DMS79 treated with DMSO at 0.1 percent for 48 hours (cell line): ENCODE results near the gene MMS22L.
A peak's percentile ranks its signal among the peaks of the same experiment; 100 is the strongest.
"Not testable (repeated sequence)": the region's sequence is repeated elsewhere in the genome, so short reads cannot be mapped to it uniquely, and the experiment has no call there.

Source experiments
- DNase-seq: peaks from one replicate; lab custom pipeline; 2025; lab: John Stamatoyannopoulos, UW

The MMS22L gene

DNA sequence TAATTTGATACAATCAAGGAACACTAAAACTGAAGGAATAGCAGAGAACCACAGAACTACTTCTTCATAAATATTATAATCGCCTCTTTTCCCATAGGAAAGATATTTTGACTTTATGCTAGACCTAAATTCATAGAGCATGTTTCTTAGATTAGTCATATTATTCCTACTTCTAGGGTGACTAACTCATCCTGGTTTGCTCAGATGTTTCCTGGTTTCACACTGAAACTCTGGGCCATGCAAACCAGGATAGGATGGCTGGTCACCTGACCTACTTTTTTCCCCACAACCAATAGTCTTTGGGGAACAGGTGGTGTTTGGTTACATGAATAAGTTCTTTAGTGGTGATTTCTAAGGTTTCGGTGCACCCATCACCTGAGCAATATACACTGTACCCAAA, 42.8 kb downstream of the MMS22L start:
- no peak for DNase-seq

DNA sequence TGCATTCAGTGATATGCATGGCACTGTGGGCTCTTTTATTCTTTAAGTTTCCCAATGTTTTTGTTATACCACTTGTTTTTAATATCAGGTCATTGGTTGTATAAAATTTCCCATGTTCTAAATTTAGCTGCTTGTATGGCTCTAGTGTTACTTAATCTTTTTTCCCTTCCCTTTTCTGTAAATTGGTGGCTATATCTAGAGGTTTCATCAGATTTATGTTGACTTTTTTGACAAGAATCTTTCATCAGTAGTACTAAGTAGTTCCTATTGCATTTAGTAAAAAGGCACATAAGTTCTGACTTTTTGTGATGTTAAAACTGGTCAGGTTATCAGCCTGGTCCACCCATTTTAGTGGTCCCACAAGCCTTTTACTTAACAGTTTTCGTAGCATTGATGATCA, 51.1 kb downstream of the MMS22L start:
- no peak for DNase-seq

DNA sequence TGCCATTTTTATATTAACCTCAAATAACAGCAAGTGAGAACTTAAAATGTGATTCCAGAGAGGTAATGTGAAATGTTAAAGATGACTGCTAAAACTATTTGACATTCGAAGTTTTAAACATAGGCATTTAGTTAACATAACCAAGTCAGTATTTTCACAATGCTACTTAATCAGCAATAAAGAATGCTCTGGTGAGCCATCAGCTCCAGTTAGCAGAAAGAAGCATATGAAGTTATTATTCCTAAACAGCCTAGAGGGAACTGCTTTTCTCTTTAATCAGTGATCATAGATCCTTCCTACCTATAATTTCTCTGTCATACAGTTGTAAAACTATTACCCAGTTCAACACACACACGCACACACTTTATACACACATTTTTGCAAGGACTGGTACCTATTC, 60.1 kb downstream of the MMS22L start:
- no peak for DNase-seq

DNA sequence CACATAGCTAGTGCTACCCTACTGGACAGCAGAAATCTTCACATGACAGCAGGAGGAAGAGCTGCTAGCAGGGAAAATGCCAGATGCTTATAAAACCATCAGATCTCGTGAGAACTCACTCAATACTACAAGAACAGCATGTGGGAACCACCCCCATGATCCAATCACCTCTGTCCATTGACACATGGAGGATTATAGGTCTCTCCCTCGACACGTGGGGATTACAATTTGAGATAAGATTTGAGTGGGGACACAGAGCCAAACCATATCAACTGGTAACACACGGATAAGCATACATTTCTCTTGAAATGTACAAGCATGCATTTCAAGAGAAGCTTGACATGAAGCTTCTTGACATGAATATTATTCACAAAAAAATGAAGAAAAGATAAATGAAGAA, 64.1 kb downstream of the MMS22L start:
- DNase-seq: no peak

DNA sequence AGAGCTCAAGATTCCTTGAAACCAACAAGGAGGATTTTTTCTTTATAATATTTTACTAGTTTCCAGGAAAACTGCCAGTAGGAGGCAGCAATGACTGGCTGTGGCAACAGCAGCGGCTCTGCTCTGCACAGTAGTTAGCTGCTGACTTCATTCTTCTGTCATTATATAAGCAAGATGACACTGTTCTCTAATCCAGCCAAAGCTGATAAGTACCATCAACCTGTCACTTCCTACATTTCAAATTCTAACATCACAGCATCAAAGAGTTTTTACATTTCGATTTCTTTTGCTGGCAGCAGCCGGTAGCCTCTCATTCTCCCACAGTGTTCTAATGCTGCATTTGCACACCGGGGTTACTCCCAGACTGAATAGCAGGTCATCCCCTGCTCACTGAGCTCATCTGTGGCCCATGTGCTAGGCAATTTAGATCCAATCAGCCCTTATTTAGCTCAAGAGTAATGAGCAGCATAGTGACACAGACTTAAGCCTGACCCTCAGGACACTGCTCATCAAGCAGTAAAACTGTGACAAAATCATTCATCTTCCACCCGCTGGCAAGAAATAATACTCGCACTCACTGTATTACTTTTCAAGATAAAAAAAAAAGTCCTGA, 67.8 kb downstream of the MMS22L start:
- DNase-seq: no peak

DNA sequence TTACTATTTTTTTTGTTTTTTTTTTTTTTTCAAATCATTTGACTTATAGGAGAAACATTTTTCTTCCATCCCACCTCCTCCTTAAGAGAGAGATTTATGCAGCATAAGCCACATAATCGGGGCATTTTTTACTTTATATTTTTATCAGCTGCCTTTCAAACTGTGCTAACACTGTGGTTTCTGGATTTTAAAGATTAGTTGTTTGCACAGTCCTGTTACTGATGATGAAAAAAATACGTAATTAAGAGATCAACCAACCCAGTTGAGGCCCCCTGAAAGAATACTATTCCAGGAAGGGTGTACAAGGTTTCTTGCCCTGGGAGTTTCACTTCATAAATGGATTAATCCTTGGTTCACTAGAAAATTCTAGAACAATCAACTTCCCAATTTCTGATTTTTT, 68.3 kb downstream of the MMS22L start:
- no peak for DNase-seq

DNA sequence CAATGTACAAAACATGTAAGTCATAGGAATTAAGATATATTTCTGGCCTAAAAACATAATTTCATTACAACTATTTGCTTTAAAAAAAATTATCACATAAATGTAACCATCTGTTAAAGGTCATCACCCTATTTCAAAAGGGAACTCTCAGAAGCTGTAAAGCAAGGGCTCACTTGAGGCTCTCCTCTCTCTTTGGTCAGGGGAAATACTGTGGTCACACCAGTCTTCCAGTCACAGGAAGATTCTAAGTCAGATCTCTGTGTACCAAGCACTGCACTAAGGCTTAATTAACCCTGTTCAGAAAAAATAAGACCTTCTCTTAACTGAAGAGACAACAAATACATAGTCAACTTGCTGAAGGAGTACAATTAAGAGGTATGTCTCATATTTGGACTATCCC, 75.6 kb downstream of the MMS22L start:
- no peak for DNase-seq

DNA sequence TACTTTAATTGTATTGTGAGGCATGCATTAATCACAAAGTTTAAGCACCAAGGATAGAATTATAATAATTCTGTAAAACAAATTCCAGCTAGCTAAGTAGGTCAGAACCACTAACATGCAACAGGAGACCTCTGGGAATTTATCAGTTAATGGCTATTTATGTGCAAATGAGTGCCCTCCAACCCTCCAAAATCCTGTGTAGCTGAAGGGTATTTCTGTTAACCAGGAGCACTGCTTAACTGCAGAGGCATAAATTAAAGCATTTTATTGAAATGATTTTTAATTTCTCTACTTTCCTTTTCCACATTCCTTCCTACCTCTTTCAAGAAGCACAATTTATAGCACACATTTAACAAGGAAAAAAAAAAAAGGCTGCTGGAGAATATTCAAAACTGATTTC, 77.0 kb downstream of the MMS22L start:
- DNase-seq: no peak

DNA sequence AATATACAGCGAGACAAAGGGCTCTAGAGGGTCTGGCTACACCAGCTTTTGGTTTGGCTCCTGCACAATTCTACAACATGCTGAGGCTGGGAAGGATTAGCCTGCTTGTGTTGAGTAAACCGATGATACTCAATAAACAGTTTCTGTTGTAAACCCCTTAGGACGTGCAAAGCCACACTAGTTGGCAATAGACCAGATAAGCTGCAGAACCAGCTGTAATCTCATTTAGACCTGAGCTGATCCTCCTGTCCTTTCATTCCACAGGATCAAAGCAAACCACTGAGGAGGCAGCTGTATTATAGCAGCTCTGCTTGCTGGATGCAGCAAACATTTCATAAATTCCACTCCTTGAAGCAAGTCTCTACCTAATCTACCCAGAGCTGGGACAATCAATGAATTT, 79.7 kb downstream of the MMS22L start:
- DNase-seq: peak; percentile 63

DNA sequence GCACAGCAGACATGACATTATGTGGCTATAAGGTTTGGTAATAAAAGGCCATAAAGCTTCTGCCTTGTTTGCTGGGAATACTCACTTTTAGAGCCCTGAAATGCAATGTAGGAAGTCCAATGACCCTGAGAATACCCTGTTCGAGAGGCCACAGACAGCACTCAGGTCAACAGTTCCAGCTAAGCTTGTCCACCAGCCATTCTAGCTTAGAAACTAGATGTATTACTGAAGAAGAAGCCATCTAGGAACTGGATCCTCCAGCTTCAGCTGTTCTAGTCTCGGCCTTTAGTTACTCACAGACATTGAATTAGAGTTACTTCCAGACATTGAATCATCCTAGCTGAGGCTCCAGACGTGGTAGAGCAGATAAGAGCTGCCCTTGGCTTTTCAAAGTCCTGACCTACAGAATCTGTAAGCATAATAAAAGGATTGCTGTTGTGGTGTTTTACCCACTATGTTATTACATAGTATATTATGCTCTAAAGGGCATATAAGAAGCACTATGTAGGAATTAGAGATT, 84.9 kb downstream of the MMS22L start:
- no peak for DNase-seq

DNA sequence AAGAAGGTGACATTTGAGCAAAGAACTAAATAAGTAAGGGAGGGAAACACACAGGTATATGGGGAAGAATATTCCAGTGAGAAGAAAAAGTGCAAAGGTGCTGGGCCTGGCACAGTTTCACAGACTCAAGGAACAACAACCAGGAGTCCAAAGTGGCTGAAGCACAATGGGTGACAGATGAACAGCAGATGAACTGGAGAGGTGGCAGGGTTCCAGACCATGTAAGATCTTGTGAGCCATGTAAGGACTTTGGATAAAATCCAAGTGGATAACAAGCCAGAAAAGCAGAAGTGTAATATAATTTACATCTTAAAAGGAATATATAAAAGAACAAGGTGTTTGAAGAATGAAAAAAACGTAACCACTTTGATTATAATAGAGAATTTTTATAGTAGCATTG, 87.9 kb downstream of the MMS22L start:
- peak; percentile 90 for DNase-seq

DNA sequence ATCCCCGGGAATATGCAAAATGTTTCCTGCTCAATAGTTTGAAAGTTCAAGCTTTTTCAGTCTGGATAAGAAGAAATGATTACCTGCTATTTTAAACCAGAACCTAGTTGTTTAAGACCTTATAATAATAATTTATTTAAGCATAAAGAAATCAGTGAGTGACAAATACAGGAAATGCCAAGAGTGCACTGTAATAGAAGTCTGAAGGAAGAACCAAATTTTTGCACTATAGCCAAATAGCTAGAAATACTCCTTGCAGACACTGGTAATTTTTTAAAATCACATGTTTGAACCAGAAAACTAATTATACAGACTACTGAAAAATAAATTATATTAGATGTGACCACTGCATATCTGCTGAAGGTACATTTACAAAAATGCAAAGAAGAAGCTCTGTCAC, 93.2 kb downstream of the MMS22L start:
- DNase-seq: no peak

DNA sequence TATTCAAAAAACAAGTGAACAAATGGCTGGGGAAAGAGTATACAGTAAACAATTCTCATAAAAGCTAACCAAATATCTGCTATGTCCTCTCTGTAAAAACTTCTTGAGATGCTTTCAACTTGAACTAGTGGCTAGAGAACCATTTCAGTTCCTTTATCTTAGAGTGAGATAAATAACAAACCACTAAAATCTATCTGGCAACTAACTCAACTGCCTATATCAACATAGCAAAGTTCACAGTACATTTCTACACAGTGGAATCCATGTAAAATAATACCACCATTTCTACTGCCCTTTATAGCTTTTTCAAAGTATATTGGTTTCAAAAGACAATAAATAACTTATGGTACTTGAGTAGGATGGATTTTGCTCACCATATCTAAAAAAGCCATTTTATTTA, 95.1 kb downstream of the MMS22L start:
- DNase-seq: no peak

DNA sequence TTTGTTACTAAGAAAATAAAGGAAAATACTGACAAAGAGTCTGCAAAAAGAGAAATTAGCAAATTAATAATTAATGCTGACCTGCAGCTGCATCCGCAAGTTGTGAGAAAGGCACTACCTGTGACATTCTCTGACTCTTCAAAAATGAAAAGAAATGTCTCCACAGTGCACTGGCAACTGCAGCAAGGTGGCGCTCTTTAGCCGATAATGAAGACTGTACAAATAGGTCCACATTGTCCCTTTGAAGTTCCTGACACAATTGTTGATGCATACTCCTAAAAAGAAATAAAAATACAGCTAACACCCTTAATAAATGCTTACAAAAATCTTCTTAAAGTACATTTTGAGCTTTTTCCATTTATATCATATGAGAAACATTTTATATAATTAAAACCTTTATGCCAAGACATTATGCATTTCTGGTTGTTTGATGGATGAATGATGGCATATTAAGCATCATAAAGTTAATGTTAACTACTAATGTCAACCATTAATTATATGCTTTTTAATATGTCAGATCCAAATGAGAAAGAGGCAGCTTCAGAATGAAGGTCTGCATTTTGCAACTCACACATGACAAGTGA, 96.5 kb downstream of the MMS22L start:
- DNase-seq: peak; percentile 62

DNA sequence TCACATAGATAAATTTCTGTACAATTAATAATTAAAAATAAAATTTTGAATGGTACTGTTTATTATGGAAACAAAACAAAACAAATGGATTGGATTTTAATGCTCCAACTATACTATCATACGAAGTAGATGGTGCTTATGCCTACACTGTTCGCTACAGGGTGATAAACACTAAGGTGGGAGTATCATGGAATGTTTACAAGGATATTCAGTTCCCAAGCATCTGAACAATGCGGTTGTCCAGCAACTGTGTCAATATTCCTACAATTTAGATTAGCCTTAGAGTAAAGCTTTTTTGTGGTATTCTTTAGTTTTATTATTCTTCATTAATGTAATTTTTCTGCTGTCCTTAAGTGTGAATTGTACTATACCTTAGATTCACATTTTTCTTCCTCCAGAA, 105.1 kb downstream of the MMS22L start:
- DNase-seq: no peak

DNA sequence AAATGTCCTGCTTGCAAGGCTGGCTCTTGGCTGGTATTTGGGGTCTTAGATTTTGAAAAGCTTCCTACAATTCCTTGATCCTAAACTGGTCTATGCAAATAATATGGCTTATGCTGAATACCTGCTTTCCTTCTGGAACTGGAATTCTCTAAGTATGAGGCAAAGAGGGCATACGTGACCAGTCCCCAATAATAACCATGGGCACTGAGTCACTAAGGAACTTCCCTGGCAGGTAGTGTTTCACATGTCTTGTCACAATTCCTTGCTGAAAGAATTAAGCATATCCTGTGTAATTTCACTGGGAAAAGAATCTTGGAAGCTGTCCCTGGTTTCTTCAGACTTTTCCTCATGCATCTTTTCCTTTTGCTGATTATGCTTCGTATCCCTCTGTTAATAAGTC, 106.5 kb downstream of the MMS22L start:
- DNase-seq: no peak

DNA sequence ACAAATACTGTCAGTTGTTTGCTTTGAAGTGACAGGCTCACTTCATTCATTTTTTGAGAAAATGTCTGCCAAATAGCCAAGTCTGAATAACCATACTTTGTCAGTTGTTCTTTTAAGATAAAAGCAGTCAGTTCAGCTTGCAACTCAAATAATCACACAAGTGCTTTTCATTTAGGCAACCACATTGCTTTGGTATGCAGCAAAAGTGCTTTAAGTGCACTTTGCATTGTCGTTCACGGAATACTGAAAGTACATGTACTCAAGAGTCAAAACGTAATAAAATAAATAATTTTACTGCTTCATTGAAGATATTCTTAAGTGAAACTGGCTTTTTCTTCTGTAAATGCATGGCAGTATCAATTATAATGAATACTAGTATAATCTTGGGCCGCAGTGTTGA, 107.2 kb downstream of the MMS22L start:
- DNase-seq: peak; percentile 88

DNA sequence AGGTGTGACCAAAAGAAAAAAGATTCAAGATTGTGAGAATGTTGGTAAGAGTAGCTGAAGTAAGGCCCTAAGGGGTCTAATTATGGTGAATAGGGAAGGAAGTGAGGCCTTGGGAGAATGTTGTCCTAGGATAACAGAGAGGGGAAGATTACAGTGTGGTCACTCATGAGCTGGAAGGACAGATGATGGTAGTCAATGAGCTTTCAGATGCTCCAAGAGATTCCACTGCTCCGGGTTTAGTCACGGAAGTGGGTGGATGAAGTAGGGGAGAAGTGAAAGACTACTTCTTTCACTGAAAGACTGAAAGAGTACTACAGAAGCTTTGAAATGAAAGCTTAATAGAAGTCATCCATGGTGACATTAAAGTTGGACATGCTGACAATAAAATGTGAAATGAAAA, 108.5 kb downstream of the MMS22L start:
- no peak for DNase-seq

DNA sequence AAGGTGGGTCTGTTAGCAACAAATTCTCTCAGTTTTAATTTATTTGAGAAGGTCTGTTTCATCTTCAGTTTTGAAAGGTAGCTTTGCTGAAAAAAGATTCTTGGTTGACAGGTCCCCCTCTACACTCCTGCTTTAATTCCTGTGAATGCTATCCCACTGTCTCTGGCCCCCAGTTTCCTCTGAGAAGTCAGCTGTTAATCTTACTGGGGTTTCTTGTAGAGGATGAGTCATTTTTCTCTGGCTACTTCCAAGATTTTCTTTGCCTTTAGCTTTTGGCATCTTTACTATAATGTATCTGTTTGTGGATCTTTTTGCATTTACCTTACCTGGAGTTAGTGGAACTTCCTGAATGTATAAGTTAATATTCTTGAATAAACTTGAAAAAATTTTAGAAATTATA, 122.7 kb downstream of the MMS22L start:
- DNase-seq: no peak

DNA sequence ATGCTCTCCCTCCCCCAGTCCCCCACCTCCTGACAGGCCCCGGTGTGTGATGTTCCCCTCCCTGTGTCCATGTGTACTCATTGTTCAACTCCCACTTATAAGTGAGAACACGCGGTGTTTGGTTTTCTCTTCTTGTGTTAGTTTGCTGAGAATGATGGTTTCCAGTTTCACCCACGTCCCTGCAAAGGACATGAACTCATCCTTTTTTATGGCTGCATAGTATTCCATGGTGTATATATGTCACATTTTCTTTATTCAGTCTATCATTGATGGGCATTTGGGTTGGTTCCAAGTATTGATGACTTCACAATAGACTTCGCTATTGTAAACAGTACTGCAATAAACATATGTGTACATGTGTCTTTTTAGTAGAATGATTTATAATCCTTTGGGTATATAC, 127.6 kb downstream of the MMS22L start:
- DNase-seq: not testable (repeated sequence)

DNA sequence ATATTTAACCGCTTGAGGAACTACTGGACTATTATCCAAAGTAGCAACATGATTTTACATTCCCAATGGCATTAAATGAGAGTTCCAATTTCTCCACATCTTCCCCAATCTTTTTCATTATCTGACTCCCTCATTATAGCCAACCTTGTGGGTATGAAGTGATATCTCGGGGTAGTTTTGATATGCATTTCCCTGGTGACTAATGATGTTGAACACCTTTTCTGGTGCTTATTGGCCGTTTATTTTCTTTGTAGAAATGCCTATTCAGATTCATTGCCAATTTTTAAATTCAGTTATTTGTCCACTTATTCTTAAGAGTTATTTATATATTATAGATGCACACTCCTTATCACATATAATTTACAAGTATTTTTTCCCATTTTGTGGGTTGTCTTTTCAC, 129.0 kb downstream of the MMS22L start:
- DNase-seq: no peak

DNA sequence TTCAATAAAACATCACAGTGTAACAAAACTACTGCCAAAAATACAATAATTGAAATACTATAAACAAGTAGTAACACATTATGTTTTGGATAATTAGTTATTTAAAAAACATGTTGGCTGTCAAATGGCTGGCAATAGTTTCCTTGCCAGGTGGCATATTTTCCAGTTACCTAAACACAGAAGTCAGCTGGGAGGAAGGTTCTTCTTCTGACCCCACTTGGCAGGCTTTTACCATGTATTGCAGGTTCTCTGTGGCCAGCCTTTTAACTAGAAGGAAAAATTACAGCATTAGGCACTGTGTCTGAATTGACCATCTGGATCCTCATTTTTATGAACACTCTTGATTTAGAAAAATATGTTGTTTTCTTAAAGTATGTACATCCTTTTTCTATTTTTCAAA, 131.4 kb downstream of the MMS22L start:
- DNase-seq: no peak

DNA sequence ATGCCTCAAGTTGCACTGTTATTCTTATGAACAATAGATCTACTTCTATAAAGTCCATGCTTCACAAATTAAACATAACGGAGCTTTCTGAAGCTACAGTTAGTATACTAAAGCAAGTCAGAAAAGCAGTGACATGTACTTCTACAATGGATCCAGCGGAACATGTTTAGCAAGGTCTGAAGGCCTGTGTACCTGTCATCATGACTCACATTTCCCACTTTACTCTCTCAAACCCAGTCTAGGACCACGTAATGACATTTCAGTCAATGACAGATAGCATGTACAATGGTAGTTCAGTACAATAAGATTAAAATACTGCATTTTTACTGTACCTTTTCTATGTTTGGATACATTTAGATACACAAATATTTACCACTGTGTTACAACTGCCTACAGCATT, 132.1 kb downstream of the MMS22L start:
- DNase-seq: no peak

DNA sequence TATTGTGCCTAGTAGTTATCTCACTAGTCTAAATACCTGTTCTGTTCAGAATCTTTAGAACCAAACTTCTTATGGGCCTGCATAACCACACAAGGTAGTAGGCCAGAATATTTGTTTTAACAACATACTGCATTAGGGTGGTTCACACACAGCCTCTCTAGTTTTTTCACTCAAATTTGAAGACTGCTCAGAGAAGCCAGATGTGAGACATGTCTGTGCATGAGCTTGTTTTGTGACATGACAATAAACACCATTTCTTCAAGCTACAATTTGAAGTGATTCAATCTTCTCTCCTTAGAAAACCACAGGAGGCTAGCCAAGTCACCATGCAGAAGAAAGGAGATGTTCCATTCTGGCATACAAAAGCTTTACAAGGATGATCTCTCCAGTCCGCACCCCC, 135.6 kb downstream of the MMS22L start:
- DNase-seq: no peak
